ENCODE measurements around the gene MED13L.
"Not testable (repeated sequence)": the region's sequence is repeated elsewhere in the genome, so short reads cannot be mapped to it uniquely, and the experiment has no call there.

MED13L gene

GRCh38 chr12:115998794-115999478, 278.6 kb downstream of the MED13L start:
- DNase-seq: no peak

GRCh38 chr12:115998119-115998633, 279.3 kb downstream of the MED13L start:
- DNase-seq: peak; percentile 5

DNA sequence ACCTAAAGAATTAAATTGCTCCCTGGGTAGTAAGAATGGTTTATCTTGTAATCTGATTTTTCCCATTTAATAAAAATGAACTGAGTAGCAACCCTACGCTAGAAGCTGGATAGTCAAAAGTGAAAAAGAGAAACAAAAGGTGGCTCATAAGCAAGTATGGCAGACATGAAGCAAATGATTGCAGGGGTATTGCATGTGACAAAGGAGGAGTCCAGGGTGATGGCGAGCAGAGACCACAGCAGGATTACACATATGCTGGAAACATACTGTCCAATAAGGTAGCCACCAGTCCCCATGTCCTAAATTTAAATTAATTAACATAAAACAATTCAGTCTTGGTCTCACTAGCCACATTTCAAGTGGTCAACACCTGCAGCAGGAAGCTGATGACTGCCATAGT, 283.8 kb downstream of the MED13L start:
- no peak for DNase-seq

- DNase-seq: no peak
Measured at GRCh38 chr12:115990241-115990640, 287.3 kb downstream of the MED13L start.

DNA sequence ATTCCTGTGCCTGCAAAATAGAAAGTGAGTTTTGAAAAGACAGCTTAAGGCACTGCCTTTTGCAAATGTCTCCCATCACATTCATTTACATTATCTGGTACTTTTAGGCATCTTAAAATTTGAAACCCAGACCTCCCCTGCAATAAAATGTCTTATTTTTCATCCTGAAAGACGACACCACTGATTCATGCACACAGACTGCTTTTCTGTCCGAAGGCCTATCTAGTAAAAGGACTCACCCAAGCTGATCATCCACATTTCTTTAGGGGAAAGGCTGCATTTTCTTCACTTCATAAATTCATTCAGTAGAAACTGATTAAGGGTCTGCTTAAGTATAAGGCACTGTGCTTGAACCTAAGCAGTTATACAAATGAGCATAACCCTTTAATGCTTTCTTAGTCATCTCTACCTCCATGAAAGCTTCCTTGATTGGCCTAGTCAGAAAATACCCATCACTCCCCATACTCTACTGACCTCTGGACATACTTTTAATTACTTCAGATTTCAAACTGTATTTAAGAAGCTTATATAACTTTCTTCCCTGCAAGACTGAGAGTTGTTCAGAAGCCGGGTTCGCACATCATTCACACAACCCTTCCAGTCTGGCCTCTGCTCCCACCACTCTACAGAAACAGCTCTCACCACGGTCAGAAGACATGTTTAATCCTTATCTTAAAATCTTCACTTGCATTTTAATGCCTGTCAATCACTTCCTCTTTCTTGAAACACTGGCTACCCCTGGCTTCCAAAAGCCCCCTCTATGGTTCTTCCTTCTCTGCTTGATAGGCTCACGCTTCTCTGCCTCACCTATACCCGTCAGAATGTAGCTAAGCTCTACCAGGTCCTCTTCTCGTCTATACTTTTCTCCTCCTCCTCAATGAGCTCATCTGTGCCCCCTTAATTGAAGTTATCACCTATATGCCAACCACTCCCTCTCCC, 288.6 kb downstream of the MED13L start:
- DNase-seq: no peak

DNA sequence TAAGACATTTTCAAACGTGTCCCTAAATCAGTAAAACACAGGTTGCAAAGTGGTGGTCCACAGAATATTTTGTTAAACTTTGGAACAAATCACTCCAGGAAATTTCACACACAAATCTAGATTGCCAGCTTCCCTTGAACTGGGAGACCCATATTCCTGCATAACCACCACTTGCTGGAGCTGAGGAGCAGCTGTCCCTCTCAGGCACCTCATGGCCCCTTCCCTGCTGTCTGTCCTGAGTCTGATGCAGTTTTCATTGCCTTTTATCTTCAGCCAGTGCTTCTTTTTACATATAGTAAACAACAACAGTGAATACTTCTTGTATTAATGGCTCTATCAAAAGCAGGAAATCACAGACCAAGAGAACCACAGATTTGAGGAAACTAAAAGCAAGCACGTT, 289.3 kb downstream of the MED13L start:
- no peak for DNase-seq

- DNase-seq: peak; percentile 28
Measured at GRCh38 chr12:115984616-115985015, 292.9 kb downstream of the MED13L start.

DNA sequence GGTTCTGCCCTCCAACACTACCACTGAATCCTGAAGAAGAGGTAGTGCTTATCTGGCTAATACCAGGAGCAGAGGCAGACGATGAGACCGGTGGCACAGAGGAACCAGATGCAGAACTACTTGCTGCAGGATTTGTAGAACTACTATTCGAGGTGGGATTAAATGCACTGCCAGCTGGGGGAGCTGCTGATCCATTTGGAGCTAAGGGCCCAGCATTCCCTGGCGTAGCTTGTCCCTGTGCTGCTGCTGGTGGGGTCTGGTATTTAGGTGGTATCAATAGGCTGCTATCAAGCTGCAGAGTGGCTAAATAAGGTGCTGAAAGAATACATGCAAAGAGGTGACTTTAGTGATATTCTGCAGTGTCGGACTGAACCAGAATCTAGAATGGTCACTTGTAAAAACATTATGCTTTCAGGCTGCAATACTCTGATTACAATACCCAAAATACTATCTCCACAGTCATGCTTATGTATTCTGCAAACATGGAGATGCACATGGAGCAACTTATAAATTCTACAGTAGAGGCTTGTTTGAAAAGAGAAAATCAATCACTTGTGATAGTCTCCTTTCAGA, 294.2 kb downstream of the MED13L start:
- DNase-seq: no peak

DNA sequence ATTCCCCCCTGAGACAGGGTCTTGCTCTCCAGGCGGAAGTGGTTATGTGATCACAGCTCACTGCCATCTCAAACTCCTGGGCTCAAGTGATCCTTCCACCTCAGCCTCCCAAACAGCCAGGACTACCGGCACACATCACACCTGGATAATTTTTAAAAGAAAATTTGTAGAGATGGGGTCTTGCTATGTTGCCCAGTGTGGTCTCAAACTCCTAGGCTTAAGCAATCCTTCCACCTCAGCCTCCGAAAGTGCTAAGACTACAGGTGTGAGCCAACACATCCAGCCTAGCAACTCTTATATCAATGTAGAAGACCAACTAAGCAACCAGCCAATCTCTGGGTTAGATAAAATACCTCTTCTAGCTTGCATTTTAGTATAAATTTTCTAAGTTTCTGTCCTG, 297.2 kb downstream of the MED13L start:
- no peak for DNase-seq

GRCh38 chr12:115979851-115980250, 297.6 kb downstream of the MED13L start:
- DNase-seq: no peak

DNA sequence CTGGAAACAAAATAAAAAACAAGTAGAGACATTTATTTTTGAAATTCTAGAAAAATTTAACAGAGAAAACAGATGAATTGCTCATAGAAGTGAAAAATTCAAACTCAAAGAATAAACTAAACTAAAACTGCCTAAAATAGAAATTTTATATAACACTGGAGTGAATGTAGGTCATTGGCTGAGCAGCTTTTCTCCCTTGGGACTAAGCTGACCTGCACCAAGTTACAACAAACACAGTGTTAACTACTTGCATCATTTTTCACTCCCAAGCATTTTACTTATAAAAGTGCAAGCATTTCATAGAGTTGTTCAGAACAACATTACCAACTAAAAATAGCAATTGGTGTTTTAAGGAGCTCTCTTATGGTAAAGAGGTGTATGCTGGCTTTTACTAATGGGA, 298.1 kb downstream of the MED13L start:
- DNase-seq: no peak

DNA sequence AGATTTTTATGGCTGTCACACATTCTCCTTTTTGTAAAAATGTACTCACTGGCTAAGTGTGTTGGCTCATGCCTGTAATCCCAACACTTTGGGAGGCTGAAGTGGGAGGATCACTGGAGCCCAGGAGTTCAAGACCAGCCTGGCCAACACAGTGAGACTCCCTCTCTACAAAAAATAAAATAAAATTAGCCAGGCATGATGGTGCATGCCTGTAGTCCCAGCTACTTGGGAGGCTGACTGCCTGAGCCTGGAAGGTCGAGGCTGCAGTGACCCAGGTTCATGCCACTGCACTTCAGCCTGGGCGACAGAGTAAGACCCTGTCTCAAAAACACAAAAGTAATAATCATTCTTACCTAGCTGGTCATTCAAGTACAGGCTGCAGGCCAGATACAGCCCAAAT, 300.7 kb downstream of the MED13L start:
- DNase-seq: not testable (repeated sequence)

- no peak for DNase-seq
Measured at GRCh38 chr12:115975411-115975810, 302.1 kb downstream of the MED13L start.

- DNase-seq: no peak
Measured at GRCh38 chr12:115973968-115974724, 303.3 kb downstream of the MED13L start.

DNA sequence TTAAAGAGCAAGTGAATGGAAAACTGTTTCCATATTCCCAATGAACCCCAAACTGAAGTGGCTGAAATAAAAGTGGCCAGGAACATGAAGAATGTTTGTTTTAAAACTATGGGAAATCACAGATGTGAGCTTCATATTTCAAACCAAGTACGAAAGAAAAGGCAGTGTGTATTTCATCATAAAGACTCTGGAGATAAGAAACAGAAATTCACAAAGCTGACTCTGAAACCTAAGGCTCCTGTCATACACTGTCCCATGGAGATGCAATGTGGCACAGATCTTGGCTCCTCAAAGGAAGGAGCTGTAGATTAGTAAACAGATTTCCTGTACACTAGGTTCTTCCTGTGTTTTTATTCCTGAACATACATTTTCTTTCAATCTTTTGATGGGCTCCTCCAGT, 304.4 kb downstream of the MED13L start:
- no peak for DNase-seq

DNA sequence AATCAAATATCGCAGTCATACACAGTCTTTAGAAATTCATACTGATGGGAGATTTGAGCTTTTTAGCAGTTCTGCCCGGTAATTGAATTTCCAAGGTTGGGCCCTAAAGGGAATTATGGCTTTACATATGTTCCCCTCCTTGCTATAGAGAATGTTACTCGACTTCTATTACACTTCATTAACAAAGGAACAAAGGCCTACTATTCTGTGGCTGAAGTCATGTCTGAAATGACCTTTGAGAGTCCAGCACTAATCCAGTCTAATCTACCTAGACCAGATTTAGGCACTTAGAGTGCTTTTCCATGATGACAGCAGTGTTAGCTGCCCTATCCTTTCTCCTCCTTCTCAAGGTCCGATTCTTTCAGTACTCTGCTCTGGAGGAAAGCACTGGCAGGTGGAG, 305.3 kb downstream of the MED13L start:
- DNase-seq: no peak

DNA sequence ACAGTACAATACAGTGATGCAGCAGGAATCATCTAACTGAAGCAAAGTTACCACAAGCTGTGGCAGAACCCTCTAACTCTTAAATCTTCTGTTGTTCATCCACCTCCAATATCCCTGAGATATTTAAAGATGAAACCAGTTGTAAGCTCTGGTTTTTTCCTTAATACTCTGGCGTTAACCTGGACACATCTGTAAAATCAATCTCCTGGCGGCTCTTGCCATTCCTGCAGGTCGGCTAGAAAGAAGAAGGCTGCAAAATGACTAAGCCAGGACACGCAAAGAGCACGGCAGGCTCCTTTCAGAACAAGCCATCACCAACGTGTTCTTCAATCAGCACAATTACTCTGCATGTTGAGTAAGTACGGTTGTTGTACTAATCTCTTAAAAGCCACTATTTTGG, 309.3 kb downstream of the MED13L start:
- no peak for DNase-seq

DNA sequence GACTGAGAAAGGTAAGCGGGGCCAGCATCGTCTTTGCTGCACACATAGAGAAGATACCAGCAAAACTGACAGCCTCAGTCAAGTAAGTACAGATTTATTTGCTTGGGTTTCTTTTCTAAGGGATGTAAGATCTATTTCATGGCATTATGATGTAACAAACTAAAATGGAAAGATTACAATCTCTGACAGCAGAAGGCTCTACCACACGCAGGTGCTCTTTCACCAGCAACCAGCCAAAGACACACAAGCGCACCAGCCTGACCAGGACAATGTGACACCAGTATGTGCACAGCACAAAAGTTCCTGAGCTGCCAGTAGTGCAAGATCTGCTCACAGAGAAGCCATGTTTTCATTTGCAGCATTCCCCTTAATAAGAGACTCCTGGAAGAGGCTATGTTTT, 311.1 kb downstream of the MED13L start:
- no peak for DNase-seq

GRCh38 chr12:115964626-115965025, 312.9 kb downstream of the MED13L start:
- no peak for DNase-seq

DNA sequence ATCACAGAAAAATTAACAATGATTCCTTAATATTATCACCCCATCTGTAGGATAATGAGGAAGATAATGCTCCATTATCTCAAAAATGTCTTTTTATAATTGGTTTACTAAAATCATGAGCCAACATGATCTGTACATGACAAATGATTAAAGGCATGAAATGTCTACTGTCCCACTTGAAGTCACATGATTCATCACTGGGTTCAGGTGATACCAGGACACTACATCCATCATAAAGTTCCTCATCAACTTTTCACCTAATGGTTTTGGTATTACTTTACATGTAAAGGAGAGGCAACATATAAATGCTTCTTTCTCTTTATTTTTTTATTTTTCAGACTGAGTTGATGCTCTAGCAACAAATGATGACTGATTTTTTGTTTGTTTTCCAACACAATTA, 313.3 kb downstream of the MED13L start:
- no peak for DNase-seq

- no peak for DNase-seq
Measured at GRCh38 chr12:115962216-115962615, 315.3 kb downstream of the MED13L start.

- DNase-seq: no peak
Measured at GRCh38 chr12:115960868-115961802, 316.4 kb downstream of the MED13L start.

All from DMS79 (cell line).